Uterus (tissue), 2 donors: ENCODE measurements around the gene CXCR6.

ENCODE experiments used
- CTCF ChIP-seq, 4 experiments: fragments of 200-600 bp in 2 of 4; fragments of 450-650 bp in 2 of 4; sonication (generic) in 2 of 4; IDR thresholded peaks; one replicate each; pipeline ENCODE4 v1.5.1; 2016 to 2019; ENCODE audit warnings: antibody characterized with exemption in 4 of 4, mild to moderate bottlenecking in 2 of 4, moderate library complexity in 1 of 4
- POLR2A ChIP-seq, 2 donors: fragments of 450-650 bp; IDR thresholded peaks; one replicate each; pipeline ENCODE4 v1.6.1; 2016; ENCODE audit warnings: antibody characterized with exemption in 2 of 2, mild to moderate bottlenecking in 1 of 2, moderate library complexity in 1 of 2

- TF ChIP-seq CTCF (IDR thresholded peaks at IDR 0.05) (no peak), POLR2A (IDR thresholded peaks at IDR 0.05) (no peak)
These were observed 35.2 kb upstream of the CXCR6 start for GRCh38 chr3:45907769-45908705.
